Right hindlimb (tissue), 1 donor: ENCODE measurements around the gene LTF.
"Not testable (repeated sequence)": the region's sequence is repeated elsewhere in the genome, so short reads cannot be mapped to it uniquely, and the experiment has no call there.

ENCODE experiments used
- DNase-seq: peaks from one replicate; pipeline ENCODE4 v3.0.0-alpha.2; 2018

The LTF gene

GRCh38 chr3:46435081-46435726, 29.5 kb downstream of the LTF start:
- no peak for DNase-seq

DNA sequence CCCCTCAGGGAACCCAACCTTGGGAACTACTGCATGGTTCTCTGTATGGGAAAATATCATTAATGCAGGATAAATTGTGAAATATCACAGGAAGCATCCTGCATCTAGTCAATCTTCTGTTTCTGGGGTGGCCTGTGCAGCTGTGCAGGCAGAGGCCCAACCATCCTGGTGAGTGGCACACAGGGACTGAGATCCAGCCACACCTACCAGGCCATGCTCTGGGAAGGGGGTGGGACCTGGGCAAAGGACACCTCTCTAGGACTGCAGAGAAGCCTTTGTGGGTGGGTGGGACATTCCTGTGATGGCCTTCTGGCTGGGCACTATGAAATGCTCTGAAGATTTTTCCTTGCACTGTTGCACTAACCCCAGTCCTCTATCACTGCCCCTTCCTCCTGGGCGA, 30.9 kb downstream of the LTF start:
- DNase-seq = no peak

- DNase-seq = not testable (repeated sequence)
Observed at GRCh38 chr3:46433118-46433517, 31.6 kb downstream of the LTF start.

GRCh38 chr3:46431905-46432304, 32.8 kb downstream of the LTF start:
- not testable (repeated sequence) for DNase-seq

DNA sequence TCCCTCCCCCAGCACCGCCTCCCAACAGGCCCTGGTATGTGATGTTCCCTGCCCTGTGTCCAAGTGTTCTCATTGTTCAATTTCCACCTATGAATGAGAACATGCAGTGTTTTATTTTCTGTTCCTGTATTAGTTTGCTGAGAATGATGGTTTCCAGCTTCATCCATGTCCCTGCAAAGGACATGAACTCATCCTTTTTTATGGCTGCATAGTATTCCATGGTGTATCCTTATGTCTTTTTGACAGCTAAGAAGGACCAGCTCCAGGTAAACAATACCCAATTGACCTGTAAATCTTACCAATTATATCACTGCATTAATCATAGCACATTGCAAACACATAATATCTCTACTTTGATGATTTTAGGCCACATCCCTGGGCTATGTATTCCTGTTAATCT, 33.8 kb downstream of the LTF start:
- DNase-seq = not testable (repeated sequence)

GRCh38 chr3:46429671-46430070, 35.0 kb downstream of the LTF start:
- no peak for DNase-seq

DNA sequence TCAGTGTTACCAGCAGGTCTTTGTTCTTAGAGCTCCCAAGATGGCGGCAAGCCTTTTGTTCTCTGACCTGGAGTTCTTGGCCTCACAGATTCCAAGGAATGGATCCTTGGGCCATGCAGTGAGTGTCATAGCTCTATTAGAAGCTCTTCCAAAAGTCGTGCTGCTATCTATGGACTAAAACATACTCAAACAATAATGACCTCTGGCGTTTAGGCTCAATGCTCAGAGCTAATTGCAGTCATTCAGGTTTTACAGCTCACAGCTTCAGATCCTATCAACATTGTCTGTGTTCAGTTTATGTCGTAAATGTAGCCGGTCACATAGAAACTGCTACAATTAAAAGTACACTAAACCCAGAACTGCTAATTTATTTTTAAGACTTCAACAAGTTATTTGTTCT, 35.5 kb downstream of the LTF start:
- no peak for DNase-seq

- DNase-seq = no peak
Observed at GRCh38 chr3:46427916-46428833, 36.5 kb downstream of the LTF start.

DNA sequence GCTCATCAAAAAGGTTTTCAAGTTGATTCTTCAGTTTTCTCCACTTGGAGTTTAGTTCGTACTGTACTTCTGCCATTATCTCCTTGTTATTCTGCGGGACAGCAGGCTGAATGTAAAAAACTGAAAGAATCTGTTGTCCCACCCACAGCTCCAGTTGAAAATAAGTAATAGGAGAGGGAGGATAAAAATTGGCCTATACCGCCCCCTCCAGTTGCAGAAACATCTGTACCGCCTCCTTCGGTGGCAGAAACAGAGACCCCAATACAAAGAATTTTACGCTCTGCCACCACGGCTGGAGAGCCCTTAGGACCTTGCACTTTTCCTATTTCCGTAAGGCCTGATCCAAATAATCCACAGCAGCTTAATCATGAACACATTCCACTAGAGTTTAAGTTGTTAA, 37.3 kb downstream of the LTF start:
- DNase-seq = not testable (repeated sequence)

GRCh38 chr3:46426476-46426875, 38.2 kb downstream of the LTF start:
- not testable (repeated sequence) for DNase-seq

GRCh38 chr3:46423588-46423987, 41.1 kb downstream of the LTF start:
- no peak for DNase-seq

GRCh38 chr3:46422617-46423016, 42.1 kb downstream of the LTF start:
- DNase-seq = no peak

DNA sequence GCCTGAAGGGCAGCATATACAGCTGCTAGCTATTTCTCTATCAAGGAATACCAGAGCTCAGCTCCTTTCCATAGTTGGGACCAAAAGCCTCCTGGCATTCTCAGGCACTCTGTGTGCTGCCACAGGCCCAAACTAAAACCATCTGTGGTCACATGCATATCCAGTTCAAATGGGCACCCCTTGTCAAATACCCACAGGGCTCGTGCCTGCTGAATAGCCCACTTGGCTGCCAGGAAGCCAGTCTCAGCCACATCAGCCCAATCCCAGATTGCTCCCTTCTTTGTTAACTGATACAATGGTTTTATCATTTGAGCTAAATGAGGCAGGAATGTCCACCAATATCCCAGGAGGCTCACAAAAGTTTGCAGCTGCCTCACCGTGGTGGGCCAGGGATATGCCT, 43.8 kb downstream of the LTF start:
- no peak for DNase-seq

DNA sequence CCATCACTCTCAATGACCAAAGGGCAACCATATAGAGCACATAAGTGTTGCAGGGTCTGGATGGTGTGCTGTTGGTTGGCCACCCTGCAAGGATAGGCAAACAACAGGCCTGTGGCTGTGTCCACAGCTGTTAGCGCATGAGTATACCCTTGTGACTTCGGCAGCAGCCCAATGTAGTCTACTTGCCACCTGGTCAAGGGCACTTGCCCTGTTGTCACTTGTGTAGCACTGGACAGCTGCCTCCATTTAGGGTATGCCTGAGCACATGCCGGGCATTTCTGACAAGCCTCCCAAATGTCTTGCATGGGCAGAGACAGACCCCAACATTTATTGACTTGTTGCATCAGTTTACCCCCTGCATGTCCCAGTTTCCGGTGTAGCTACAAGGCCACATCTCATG, 44.9 kb downstream of the LTF start:
- no peak for DNase-seq

GRCh38 chr3:46417841-46418611, 46.7 kb downstream of the LTF start:
- DNase-seq = no peak

- DNase-seq = no peak
Observed at GRCh38 chr3:46416811-46417510, 47.7 kb downstream of the LTF start.

DNA sequence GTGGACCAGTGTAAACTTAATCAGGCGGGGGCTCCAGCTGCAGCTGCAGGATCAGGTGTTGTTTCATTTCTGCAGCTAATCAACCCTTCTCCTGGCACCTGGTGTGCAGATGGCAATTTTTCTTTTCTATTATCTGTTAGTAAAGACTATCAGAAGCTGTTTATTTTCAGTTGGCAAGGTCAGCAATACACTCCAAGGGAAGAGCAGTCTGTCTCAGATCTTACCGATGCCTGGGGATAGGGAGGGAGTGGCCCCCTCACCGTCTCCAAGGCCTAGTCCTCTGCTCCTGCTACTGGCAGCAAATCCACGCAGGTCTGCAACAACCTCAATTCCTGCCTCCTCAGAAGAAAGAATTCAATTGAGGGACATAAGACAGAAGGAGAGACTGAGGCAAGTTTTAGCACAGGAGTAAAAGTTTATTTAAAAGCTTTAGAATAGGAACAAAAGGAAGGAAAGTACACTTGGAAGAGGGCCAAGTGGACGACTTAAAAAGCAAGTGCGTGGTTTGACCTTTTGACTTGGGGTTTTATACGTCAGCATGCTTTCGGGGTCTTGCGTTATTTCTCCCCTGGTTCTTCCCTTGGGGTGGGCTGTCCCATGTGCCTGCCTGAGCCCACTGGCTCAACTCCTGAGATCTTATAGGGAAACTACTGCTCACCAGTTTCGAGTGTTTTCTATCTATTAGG, 48.4 kb downstream of the LTF start:
- DNase-seq = no peak

GRCh38 chr3:46414739-46415138, 50.0 kb downstream of the LTF start:
- no peak for DNase-seq

DNA sequence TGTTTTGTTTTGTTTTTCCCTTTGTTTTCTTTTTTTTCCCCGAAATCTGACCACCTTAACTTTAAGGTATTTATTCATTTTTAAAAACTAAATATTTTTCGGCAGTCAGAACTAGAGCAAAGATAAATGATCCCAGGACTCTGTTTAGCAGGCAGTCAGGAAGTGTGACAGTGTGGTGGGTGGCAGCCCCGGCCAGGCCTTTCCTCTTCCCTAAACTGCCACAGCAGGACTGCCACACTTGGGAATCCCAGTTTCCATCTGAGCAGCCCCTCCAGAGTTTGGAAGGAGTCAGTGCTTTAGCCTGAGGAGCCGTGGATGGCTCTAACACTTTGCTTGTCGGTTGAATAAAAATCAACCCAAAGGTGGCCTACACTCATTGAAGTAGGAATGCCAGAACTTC, 50.8 kb downstream of the LTF start:
- no peak for DNase-seq

GRCh38 chr3:46412786-46413298, 51.9 kb downstream of the LTF start:
- DNase-seq = no peak

GRCh38 chr3:46411271-46411670, 53.4 kb downstream of the LTF start:
- no peak for DNase-seq

DNA sequence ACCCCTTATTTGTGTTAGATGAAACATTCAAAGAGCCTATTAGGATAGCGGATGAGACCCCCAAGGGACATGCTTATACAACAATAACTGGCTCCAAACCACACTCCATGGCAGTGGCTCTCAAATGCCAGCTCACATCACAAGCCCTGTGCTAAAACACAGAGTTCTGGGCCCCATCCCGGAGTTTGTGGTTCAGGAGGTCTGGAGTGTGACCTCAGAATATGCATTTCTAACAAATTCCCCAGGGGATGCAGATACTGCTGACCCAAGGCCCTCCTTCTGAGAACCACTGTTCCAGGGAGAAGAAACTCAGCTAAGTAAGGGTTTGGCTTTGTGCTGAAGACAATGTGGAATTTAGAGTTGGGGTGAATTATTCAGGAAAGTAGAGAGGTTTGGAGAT, 54.0 kb downstream of the LTF start:
- no peak for DNase-seq
